Kidney glomerular epithelial cell (primary cell): Measurements from ENCODE around the gene CDC42EP1.
A peak's percentile ranks its signal among the peaks of the same experiment; 100 is the strongest.
"Not testable (repeated sequence)": the region's sequence is repeated elsewhere in the genome, so short reads cannot be mapped to it uniquely, and the experiment has no call there.

Source experiments
- DNase-seq: peaks from one replicate; lab custom pipeline; 2025; lab: John Stamatoyannopoulos, UW

The CDC42EP1 gene

DNA sequence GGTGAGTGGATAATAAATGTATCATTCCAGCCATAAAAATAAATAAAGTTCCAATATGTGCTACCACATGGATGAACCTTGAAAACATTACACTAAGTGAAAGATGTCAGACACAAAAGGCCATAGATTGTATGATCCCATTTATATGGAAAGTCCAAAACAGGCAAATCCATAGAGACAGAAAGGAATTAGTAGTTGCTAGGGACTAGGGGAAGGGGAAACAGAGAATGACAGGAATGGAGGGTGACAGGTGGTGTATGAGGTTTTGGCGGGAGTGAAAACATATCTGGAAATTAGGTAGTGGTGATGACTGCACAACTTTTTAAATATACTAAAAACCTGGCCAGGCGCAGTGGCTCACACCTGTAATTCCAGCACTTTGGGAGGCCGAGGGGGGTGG, 25.8 kb upstream of the CDC42EP1 start:
- DNase-seq, result no peak

DNA sequence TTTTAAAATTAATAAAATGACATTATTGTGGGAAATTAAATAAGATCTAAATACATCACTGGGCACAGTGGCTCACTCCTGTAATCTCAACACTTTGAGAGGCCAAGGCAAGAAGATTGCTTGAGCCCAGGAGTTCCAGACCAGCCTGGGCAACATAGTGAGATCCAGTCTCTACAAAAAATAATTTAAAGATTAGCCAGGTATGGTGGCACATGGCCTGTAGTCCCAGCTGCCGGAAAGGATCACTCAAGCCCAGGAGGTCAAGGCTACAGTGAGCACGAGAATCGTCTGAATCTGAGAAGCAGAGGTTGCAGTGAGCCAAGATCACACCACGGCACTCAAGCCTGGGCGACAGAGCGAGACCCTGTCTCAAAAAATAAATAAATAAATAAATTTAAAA, 25.1 kb upstream of the CDC42EP1 start:
- no peak for DNase-seq

DNA sequence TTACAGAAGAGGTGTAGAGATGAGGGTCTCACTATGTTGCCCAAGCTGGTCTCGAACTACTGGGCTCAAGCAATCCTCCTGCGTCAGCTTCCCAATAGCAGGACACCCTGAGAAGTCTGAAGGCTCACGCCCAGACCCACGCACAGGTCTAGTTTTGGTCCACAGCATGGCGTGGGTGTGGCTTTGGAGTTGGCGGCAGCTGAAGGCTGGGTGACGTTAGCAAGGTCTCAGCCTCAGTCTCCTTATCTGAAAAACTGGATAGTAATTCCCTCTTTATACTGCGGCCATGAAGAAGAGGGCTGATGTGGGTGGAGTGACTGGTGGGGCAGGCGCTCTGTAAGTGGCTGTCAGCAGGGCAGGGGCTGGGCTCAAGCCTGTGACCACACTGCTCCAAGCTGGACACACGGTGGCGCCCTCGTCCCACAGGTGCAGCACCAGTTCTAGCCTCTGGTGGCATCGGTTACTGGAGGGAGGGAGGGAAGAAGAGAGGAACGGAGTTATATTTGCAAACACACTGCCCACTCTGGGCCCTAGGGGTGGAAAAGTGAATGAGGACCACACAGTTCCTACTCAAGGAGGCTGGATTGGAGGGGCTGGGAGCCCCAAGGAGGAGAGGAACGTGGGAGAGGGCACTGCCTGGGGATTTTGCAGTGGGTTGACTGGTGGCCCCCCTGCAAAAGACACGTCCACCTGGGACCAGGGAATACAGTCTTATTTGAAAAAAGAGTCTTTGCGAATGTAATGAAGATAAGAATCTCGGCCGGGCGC, 21.5 kb upstream of the CDC42EP1 start:
- peak; percentile 83 for DNase-seq

DNA sequence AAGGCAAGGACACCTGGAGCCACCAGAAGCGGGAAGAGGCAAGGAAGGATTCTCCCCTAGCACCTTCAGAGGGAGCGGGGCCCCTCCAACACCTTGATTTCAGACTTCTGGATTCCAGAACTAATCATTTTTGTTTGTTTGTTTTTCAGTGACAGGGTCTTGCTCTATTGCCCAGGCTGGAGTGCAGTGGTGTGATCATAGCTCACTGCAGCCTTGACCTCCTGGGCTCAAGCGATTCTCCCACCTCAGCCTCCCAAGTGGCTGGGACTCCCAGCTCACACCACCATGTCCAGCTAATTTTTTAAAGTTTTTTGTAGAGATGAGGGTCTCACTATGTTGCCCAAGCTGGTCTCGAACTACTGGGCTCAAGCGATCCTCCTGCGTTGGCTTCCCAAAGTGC, 20.5 kb upstream of the CDC42EP1 start:
- DNase-seq, result not testable (repeated sequence)

DNA sequence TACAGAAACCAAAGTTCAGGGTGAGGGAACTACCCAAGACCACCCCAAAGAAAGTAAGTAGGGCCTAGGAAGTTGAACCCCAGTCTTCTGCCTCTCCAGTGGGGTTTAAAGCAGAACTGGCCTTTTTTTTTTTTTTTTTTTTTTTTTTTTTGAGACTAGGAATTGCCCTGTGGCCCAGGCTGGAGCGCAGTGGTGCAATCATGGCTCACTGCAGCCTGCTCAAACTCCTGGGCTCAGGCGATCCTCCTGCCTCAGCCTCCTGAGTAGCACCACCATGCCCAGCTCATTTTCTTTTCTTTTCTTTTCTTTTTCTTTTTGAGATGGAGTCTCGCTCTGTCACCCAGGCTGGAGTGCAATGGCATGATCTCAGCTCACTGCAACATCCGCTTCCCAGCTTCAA, 17.9 kb upstream of the CDC42EP1 start:
- not testable (repeated sequence) for DNase-seq

DNA sequence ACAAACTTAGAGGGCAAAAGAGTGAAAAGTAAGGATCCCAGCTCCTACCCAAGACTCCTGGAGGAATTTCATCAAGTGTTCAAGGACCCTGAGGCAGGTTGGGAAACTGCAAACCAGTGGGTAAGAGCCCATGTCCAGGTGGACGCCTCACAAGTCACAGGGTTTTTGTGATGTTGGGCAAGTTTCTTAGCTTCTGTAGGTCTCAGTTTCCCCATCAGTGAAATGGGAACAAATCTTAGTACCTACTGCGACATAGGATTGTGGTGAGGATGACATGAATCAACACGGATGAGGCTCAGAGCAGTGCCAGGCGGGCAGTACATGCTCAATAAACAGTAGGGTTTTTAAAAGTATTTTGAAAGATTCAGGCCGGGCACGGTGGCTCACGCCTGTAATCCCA, 17.3 kb upstream of the CDC42EP1 start:
- DNase-seq, result no peak

DNA sequence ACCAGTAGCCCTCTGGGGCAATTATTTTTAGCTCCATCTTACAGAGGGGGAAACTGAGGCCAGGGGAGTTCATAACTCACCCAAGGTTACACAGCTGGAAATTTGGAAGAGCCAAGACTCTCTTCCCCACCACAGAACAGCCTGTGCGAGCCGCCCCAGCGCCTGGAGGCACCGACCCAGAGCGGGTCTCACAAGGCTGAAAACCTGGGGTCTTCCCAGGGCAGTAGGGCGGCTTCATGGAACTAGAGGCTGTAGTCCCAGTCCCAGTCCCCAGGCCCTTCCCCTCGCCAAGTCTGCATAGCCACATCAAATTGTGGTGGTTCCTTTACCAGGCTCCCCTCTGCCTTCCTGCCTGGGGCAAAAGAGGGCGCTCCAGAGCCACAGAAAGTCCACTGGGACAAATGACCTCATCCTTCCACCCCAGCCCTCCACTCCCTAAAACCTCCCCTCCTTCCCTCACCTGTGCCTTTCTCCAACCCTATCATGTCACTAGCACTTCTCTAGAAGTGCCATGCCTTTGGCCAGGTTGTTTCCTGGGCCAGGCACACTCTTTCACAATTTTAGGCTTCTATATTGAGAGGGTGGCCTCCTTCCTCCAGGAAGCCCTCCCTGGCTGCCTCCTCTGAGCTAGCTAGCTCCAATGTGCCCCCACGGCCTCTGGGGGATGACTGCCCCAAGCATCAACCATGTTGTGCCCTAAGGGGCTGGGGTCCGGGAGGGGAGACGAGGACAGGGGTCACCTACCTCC, 15.2 kb upstream of the CDC42EP1 start:
- peak; percentile 73 for DNase-seq

DNA sequence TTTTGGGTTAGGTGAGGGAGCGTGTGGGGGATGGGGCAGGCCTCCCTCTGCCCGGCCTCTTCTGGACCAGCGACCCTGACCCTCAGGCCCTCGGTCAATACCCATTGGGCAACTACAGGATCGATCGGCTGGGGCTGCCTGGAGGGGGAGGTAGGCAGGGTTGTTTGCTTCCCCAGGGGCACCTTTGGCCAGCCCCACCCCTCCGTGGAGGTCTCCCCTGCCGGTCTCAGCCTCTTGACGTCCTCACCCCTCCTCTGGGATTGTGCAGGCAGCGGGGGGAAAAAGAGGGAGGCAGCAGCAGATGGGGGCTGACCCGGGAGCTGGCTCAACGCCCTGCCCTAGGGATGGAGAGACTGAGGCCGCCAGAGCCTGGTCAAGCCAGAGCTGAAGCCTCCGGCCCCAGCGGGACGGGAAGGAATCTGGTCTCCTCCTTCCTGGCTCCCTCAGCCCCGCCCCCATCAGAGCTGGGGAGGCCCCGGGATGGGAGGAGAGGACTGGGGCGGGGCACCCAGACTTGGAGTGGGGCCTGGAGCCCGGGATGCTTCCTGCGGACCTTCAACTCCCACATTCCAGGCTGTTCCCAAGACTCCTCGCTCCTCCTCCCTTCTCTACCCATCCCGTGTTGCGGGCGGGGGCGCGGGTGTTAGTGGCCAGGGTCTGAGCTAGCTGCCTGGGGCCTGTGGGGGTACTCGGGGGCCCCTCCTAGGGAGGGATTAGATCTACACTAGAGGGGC, 14.4 kb upstream of the CDC42EP1 start:
- DNase-seq, result peak; percentile 87

DNA sequence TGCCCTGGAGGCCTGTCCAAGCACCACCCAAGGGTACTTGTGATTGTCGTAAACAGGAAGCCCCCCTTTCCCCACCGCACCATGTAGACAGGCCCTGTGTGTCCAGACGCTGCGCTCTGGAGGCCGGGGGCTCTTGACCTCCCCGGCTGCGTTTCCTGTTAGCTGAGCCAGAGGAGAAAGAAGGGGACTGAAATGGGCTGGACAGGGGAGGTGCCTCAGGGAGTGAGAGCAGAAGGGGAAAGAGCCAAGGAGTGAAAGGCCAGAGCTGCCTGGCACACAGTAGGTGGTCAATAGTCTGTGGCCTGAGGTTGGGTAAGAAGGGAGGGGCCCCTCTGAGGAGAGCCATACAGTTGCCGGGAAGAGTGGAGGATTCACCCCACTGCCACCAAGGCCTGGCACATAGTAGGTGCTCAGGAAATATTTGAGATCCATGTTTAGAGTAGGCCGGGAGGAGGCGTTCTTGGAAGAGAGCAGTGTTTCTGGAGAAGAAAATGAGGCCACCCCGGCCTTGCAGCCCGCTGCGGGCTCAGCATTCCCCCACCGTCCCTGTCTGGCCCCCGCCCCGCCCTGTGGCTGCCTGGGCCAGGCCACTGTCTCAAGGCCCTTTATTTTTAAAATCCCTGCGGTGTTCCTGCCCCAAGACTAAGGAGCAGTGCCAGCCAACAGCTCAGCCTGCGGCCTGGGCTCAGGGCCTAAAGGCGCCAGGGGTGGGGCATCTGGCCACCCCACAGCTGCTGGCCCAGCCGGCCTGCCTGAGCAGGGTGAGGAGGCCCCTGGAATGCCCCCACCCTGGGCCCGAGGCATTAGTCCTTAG, 13.6 kb upstream of the CDC42EP1 start:
- DNase-seq, result no peak

DNA sequence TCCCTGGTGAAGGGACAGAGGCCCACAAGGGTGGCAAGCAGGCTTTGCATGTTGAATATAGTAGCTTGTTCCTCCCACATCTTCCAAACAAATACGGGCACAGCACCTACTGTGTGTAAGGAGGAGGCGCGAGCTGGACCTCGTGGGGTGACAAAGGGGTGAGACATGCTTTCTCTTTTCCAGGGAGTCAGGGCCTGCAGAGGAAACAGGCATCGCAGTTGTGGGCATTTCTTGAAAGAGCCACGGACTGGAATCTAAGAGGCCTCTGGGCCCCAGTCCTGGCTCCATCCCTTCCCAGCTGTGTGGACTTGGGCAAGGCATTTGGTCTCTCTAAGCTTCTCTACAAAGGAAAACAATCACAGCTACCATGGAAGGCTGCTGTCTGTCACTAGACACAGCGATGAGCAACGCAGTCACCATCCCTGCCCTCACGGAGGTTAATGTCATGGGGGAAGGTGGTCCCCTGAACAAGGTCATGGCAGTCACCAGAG, 13.0 kb upstream of the CDC42EP1 start:
- DNase-seq, result no peak

DNA sequence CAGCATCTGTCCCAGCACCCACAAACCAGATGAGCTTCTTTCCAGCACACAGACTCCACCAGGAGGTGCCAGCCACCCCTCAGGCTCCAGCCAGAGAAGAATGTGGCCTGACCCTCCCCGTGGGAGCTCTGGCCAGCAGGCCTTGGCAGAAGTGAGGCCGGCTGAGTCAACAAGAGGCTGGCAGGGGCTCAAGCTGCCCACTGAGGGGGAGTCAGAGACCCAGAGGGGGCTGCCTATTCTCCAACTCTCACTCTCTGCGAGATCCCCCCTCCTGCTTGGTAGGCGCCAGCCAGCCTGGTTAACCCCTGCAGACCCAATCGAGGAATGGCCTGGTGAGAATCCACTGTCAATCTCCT, 10.6 kb upstream of the CDC42EP1 start:
- peak; percentile 90 for DNase-seq

DNA sequence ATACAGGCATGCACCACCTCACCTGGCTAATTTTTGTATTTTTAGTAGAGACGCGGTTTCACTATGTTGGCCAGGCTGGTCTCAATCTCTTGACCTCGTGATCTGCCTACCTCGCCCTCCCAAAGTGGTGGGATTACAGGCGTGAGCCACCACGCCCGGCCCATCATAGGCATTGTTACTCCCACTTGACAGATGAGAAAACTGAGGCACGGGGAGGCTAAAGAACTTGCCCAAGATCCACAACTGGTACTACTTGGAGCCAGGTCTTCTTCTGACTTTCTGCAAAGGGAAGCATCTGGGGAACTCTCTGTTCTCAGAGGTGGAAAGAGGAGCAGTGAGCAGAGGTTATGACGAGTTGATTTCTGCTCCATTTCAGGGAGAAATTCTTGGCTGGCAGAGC, 9.4 kb upstream of the CDC42EP1 start:
- DNase-seq, result not testable (repeated sequence)

DNA sequence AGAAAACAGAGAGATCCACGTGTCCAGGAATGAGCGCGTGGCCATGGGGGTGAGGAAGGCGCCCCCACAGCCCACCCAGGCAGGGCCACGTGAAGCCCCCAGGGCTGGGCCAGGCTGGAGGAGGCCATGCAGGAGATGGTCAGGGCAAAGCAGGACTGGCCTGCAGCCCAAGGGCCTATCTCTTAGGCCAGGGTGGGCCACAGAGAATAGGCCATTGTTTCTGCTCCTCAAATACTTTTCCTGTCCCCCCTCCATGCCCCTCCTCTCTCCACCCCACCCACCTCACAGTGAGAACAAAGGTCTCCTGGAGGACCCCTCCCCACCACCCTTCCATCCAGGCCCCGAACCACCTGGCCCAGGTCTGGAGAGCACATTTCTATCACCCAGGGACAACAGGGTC, 8.3 kb upstream of the CDC42EP1 start:
- no peak for DNase-seq

DNA sequence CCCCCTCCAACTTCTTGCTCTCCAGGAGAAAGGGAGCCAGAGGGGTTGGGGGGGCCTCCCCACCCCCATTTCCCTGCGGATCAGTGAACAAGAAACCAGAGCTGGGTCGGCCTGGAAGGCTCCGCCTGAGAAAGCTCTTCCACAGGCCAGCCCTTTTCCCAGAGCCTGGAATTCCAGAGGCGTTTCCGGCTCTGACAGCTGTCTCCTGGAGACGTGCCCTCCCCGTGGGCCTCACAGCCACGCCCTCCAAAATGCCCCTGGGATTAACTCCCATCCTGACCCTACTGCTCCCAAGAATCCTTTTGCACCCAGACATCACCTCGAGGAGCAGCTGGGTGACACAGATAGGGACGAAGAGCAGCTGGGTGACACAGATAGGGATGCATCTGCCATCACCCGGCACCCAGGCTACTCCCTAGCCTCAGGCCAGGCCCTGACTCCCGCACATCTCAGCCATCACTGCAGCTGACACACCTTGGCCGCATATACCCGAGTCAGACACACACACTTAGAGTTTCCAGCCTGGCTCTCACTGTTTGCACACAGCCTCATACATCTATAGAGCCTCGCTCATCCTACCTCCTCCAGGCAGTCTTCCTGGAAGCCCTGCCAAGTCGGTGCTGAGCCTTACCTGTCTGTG, 7.6 kb upstream of the CDC42EP1 start:
- peak; percentile 45 for DNase-seq

DNA sequence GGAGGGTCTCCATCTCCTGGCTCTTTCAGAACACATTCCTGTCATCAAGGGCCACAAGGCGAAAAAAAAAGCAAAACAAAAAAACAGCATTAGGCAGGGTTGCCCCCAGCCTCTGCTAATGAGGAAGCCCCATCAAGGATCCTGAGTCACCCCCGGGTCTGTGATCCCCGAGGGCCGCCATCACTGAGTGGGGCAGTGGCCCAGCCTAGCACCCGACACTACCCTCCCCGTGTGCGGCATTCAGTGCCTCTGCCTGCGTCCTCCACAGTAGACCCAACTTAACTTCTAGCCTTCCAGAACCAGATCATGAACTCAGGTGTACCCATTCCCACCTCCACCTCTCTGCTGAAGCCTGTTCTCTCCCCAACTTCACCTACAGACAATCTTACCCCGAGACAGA, 6.6 kb upstream of the CDC42EP1 start:
- DNase-seq, result no peak

DNA sequence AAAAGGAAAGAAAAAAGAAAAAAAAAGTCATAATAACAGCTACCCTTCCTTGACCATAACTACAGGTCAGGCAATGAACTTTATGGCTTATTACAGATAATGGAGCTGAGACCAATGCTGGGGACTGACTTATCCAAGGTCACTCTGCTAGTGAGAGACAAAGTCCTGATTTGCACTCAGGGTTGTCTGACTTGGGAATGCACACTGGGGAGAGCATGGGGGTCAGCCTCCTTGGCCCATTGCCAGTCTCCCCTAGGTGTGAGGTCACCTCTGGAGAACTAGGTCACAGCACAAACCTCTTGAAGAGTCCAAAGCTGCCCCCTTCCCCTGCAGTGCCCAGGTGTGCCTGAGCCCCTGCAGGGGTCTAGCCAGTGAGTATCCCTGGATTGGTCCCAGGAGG, 5.3 kb upstream of the CDC42EP1 start:
- no peak for DNase-seq

DNA sequence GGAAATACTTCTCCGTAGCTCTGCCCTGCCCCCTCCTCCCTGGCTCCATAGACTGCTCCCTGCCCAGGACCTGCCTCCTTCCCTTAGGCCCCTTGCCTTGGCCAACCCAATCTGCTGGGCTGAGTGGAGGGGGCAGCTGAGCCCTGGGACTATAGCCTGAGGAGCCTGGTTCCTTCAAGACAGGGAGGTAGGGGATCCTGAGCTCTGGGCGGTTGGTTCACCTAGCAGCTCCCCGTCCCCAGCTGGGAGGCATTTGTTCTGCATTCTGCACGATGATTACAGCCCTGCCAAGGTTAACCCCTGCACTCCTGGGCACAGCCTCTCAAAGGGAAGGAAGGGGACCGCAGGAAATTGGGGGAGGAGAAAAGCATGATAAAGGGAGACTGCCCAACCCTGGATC, 3.6 kb upstream of the CDC42EP1 start:
- no peak for DNase-seq

DNA sequence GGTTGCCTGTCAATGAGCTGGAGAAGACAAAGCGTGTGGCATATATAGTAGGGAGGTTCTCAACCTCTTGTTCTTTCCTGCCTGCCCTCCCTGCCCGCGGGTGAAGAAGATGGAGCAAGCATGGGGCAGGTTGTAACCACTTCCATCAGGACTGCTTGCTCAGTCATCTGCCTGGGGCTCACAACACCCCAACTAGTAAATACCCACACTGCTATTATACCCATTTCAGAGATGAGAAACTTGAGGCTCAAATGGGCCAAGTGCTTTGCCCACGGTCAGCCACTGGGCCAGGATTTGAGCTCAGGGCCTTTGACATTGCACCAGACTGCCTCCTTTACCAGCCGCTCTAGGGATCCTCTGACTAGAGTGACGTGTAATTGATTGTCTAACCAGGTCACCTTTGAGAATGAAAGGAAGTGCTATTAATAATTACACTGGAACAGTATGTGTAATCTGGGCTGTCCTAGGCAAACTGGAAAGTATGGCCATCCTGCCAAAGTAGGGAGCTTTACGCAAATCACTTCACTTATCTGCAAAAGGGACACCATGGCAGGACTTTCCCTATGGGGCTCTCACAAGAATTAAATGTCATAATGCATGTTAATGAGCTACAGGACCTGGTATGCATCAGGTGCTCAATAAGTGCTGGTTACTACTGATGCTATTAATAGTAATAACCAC, 2.8 kb upstream of the CDC42EP1 start:
- peak; percentile 85 for DNase-seq

DNA sequence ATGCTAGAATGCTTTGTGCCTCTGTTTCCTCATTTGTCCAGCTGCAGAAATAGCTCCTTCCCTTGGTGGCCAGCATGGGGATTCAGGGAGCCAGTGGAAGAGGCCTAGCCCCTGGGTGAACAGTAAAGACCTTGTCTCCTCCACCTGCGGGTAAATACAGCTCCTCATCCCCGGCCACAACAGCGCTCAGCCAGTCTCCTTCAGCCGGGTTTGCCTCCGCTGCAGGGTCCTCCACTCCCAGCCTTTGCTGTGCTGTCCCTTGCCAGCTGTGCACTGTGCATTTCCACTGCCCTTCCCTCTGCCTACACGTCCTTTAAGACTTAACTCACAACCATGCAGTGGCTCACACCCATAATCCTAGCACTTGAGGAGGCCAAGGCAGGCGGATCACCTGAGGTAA, 1.5 kb upstream of the CDC42EP1 start:
- DNase-seq, result no peak

DNA sequence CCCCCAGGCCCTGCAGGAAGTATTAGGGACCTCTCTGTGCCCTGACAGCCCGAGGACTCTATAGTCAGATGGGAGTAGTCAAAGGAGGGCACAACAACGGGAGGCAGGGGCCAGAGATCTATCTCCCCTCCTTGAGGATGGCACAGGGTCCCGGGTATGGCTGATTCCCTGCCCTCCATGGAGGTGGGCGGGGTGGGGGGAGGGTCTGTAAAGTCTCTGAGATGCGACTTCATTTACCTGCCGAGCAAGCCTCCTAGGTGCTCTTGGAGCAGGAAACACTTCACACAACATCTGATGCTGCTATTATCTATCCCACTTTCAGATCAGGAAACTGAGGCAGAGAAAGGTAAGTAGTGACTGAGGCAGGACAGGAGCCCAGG, 769 bp upstream of the CDC42EP1 start:
- no peak for DNase-seq
